ENCODE data around the gene YPEL3. TPM values are rescaled to one million over a fixed set of nuclear protein-coding genes. Genes with fewer than 3 reads are reported as not detected.
"Not testable (repeated sequence)": the region's sequence is repeated elsewhere in the genome, so short reads cannot be mapped to it uniquely, and the experiment has no call there.

The YPEL3 gene
- total and polyA plus RNA-seq, 2 of the 8 experiments (the other 6 are each of a cell fraction or from before 2014, with no cell fraction given), result 40.3 to 53.3 TPM

DNA sequence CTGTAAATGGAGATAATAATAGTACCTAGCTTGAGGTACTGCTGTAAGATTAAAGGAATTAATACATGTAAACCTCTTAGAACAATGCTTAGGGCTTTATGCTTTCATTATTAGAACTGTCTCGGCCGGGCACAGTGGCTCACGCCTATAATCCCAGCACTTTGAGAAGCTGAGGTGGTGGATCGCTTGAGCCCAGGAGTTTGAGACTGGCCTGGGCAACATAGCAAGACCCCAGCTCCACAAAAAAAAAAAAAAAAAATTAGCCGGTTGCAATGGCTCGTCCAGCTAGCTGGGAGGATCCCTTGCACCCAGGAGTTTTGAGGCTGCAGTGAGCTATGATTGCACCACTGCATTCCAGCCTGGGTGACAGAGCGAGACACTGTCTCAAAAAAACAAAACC, 18.8 kb upstream of the YPEL3 start:
- H3K4ac ChIP-seq (replicated peaks; ENCODE audit: insufficient read length, low read depth, low read length); H3K27ac ChIP-seq (ENCODE audit: low read depth, low read length); H3K14ac ChIP-seq (ENCODE audit: insufficient read length); H3K36me3 ChIP-seq (ENCODE audit: control insufficient read depth in 2 of 4, insufficient read depth in 4 of 4, low read length in 3 of 4); H3K23ac ChIP-seq (ENCODE audit: insufficient read length); H3K23me2 ChIP-seq (ENCODE audit: low read depth, low read length); H2BK120ac ChIP-seq (replicated peaks; ENCODE audit: low read depth, low read length); H3K56ac ChIP-seq (replicated peaks; ENCODE audit: insufficient read length, low read depth, low read length); H2AFZ ChIP-seq (ENCODE audit: low read length); H4K8ac ChIP-seq (ENCODE audit: extremely low read depth, insufficient read depth, low read length); H2BK15ac ChIP-seq (ENCODE audit: low read length); H2AK5ac ChIP-seq (ENCODE audit: low read depth, low read length); H3K79me1 ChIP-seq (ENCODE audit: low read depth, low read length); H3K4me2 ChIP-seq (ENCODE audit: insufficient read depth in 1 of 2, low read depth in 2 of 2, low read length in 2 of 2); H2BK20ac ChIP-seq (ENCODE audit: low read length); H3K79me2 ChIP-seq (ENCODE audit: control insufficient read depth in 1 of 2, insufficient read depth in 2 of 2, low read length in 2 of 2); H3K9me3 ChIP-seq (ENCODE audit: insufficient read depth in 2 of 2, low read depth in 1 of 2, low read length in 1 of 2); H2BK12ac ChIP-seq (ENCODE audit: low read depth, low read length); H3K9ac ChIP-seq (replicated peaks in 1 of 4; ENCODE audit: extremely low read depth in 1 of 4, low read depth in 3 of 4, low read length in 3 of 4); H4K20me1 ChIP-seq (replicated peaks in 1 of 2; ENCODE audit: control insufficient read depth in 1 of 2, insufficient read depth in 2 of 2, low read length in 2 of 2); H4K91ac ChIP-seq (replicated peaks; ENCODE audit: insufficient read length, low read length); H2BK5ac ChIP-seq (ENCODE audit: low read depth, low read length); H3K4me3 ChIP-seq (ENCODE audit: extremely low read depth in 1 of 4, insufficient read depth in 2 of 4, low read depth in 3 of 4, low read length in 4 of 4); FAIRE-seq; DNase-seq (ENCODE audit: low read depth in 1 of 2, low spot score in 2 of 2); H3K18ac ChIP-seq (ENCODE audit: extremely low read depth, low read length); H3K27me3 ChIP-seq (replicated peaks in 1 of 4; ENCODE audit: control insufficient read depth in 3 of 4, extremely low read depth in 1 of 4, insufficient read depth in 3 of 4, low read length in 3 of 4); H4K5ac ChIP-seq (ENCODE audit: insufficient read length, low read depth, low read length): not testable (repeated sequence)
- WGBS, 2 experiments (ENCODE audit: extremely low coverage in 1 of 2, insufficient coverage in 1 of 2, insufficient read length in 1 of 2, insufficient replicate concordance in 2 of 2, low coverage in 1 of 2, low lambda C conversion rate in 2 of 2, missing lambda C conversion rate in 1 of 2), result 95% methylated on average over 7 of the region's 7 CpGs; no CpG with 5 or more reads in 1 of the 2 experiments
- POLR2A ChIA-PET (ENCODE audit: partially characterized antibody), result interaction anchor here (0.7 to 16.3 kb wide), 4 partner anchors 10 to 64 kb away, joined by 4 to 169 read pairs (median 4); partner anchors contain the start of genes TBX6 and YPEL3
- H3K4me1 ChIP-seq (replicated peaks in 1 of 4; ENCODE audit: control insufficient read depth in 3 of 4, insufficient read depth in 4 of 4, low read length in 3 of 4), result peaks cover 0 to 12% (median 6%) of the 10 kb centered on the region in 4 experiments; a peak in 5 of 7 replicates
- CTCF ChIA-PET (ENCODE audit: partially characterized antibody), result interaction anchor here (0.6 to 6.7 kb wide), 4 partner anchors 12 to 83 kb away, joined by 3 to 90 read pairs (median 20); partner anchors contain the start of gene TBX6
